Nucleus accumbens (tissue), 56 donors: Measurements from ENCODE around the gene DICER1.

ENCODE experiments used
- DNase-seq, 56 donors: peaks; one replicate each; lab custom pipeline; 2025; lab: John Stamatoyannopoulos, UW

The DICER1 gene

DNA sequence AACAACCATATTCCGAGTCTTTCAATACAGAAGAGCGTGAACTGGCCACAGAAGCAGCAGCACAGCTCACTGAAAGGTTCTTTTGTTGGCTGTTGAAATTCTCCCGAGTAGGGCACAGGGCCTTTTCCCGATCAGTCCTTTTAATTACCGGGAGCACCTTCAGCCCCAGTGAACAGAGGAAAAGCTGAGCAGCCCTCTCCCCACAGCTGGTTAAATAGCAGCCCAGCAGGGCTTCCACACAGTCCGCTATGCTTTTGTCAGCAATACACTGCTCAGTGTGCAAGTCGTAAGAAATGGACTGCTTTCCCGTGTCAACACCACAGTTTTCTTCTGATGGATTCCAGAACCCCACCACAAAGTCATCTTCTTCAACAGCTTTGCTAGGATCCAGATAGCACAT lies 61.3 kb downstream of the DICER1 start:
- peak in 5 of 56 donors; percentile 11 to 41 (median 30) for DNase-seq

GRCh38 chr14:95092723-95093122 lies 64.6 kb downstream of the DICER1 start:
- DNase-seq = no peak

GRCh38 chr14:95091581-95091980 lies 65.7 kb downstream of the DICER1 start:
- DNase-seq = no peak

DNA sequence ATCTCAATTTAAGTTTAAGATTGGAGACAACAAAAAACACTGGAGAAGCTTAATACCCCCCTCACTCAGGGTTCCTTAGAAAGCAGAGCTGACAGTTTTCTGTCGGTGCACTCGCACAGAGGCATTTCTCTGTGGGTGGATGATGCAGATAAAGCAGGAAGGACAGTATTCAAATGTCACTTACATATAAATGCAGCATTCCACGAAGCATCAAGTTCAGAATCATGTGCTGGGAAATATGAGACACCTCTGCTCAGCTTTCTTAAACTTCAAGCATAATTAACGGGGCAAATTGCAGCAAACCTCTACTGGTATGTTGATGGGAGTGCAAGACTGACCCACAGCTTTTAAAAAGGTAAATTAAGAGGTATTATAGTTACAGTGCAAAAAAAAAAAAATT lies 68.7 kb downstream of the DICER1 start:
- no peak for DNase-seq

- no peak for DNase-seq
Observed at GRCh38 chr14:95087619-95088018, 69.7 kb downstream of the DICER1 start.

DNA sequence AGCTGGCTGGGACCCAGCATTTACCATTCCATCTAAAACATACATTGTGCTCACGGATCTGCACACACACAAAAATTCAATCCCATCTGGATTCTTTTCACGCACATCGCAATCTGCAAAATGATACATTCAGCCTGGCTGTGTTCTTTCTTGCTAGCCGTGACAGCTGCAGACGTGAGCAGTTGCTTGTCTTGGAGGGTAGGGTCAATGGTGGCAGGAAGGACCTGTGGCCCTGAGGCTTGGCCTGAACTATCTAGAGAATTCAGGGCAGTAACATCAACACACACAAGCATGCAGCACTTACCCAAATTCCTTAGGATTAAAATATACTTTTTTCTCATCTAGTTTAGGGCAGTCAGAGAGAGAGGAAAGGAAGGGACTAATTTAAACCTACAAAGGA lies 72.0 kb downstream of the DICER1 start:
- DNase-seq = no peak

DNA sequence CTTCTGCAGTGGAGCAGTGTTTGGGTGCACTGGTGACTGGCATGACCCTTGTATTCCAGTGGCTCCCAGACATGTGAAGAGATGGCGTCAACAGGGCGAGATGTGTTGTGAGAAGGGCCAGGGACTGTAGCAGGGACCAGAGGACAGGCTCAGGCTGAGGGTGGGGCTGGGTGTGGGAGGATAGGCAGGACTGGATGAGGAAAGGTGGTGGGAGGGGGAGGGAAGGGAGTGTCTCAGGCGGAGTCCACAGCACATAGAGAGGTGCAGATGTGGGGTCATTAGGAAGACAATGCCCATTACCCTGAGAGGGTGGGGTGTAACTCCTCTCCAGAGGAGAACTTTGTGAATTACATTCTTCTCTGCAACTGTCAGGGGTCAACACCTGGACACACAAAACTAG lies 78.5 kb downstream of the DICER1 start:
- no peak for DNase-seq

- no peak for DNase-seq
Observed at GRCh38 chr14:95077345-95077744, 80.0 kb downstream of the DICER1 start.

DNA sequence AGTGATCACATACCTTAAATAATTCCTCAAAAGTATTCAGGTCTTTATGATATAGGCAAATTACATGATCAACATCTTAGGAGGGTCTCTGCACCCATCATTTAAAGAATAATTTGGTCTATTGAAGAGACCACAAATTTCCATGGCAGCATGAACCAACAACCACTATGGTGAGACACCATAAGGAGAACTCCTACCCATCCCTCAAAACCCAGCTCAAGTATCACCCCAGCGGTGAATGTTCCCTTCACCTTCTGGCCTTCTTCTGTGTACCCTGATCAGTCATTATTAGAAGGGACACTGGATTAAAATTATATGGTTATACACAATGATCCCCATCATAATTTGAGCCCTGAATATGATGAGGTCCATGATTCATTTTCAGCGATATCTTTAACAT lies 81.5 kb downstream of the DICER1 start:
- no peak for DNase-seq

DNA sequence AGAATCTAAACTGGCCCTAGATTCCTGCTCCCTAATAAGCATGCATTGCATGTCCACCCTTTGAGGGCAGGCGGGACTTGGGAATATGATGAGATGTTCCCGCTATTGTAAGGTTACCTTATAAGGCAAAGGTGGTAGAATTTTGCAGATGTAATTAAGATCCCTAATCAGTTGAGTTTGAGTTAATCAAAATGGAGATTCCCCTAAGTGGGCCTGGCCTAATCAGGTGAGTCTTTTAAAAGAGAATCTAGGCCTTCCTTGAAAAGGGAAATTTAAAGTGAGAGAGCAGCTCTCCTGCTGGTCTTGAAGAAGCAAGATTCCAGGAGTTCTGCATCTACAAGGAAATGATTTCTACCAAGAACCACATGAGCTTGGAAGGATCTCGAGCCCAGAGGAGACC lies 83.4 kb downstream of the DICER1 start:
- no peak for DNase-seq

- no peak for DNase-seq
Observed at GRCh38 chr14:95072310-95072905, 84.9 kb downstream of the DICER1 start.

GRCh38 chr14:95071649-95072280 lies 85.6 kb downstream of the DICER1 start:
- DNase-seq = no peak

DNA sequence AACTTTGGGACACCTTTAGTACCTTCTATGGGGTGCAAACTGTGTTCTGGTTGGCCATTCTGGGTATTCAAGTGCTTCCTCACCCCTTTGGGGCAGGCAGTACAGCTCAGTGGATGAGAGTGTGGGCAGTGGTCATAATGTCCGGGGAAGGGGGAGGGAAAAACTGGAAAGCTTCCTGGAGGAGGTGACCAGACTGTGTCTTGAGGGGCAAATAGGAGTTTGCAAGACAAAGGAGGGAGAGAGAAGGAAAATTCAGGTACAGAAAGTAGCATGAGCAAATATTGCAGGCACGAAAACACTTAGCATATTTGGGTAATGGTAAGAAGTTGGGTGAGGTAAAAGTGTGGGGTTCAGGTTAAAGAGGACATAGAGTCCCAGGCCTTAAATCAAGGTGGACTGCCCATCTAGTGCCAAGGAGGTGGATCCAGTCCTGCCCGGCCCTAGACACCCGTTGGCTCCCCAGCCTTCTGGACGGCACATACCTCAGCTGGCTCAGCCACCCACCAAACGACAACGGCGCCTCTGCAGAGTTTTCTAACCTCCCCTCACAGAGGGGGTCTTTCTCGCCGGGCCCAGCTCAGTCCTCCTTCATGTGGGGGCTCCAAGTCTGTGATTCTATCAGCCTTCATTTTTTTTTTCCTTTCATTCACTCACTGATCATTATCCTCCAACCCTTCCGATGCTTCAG lies 86.4 kb downstream of the DICER1 start:
- no peak for DNase-seq

GRCh38 chr14:95069547-95069946 lies 87.8 kb downstream of the DICER1 start:
- DNase-seq = no peak

DNA sequence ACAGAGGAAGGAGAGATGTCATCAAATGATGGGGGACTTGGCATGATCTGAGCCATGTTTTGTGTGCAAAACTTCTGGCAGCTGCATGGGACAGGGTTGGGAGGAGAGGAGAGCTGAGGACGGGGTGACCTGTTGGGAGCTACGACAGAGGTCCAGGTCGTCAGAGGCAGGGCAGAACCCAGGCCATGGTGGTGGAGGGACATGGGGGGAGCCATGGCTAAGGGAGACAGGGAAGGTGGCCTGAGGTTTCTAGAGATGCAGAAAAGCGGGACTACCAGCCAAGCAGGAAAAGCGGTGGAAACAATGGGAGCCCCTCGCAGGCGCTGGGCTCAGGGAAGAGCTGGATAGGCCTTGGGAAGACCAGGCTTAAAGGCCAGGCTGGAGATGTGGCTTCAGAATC lies 88.3 kb downstream of the DICER1 start:
- DNase-seq = no peak

DNA sequence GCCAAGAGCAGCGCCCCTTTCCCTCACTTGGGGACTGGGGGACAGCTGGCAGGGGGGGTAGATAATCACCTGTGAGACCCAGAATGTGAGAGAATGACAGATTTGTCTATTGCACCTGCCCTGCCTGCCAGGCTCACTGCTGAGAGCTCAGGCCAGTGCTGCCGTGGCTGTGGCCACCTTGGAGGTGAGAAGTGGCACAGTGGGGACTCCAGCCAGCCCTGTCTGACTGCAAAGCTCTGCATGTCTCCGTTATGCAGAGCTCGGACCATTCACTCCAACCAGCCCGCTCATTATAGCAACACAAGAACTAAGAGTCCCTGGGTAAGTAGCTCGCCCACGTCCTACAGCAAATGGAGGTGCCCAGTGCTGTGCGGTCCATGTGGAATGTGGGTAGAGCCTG lies 88.8 kb downstream of the DICER1 start:
- no peak for DNase-seq

DNA sequence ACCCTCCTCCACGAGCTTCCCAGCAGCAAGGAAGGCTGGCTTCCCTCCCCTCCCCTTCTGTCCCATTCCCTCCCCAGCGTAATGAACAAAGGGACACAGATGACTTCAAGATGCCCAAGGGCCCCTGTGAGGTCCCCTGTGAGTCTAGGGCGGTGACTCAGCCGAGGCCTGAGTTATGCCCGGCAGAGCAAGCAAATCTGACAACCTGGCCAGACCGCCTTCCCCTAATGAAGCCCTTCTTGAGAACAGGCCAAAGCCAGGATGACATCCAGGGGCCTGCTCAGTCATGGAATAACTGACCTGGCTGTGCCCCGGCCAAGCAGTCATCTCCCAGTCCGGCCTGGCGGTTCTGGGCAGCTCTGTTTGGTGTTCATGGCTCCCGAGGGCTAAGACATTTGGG lies 89.2 kb downstream of the DICER1 start:
- DNase-seq = no peak

DNA sequence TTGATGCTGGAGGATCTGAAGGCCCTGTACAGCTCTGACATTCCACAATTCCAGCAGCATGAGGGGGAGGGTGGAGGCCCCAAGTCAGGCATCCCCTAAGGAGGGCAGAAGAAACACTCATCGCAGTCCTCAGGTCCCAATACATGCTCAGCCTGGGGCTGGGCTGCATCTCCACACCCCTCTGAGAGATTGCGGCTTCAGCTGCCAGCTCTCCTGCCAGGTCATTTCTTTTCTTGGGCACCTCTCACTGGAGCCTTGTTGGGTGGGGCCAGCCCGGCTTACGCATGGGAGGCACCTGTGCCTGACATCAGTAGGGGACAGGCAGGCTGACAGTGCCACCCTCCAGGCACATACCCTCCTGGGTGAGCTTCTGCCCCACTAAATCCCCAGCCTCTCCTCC lies 89.8 kb downstream of the DICER1 start:
- no peak for DNase-seq

DNA sequence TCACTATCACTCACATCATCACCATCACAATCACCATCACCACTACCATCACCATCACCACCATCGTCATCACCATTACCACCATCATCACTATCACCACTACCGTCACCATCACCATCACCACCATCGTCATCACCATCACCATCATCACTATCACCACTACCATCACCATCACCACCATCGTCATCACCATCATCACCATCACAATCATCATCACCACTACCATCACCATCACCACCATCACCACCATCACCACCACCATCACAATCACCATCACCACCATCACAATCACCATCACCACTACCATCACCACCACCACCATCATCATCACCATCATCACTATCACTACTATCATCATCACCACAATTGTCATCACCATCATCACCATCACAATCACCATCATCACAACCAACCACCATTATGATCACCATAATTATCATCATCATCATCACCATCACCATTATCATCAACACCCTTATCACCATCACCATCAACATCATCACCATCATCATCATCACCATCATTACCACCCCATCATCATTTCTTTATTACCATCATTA lies 90.8 kb downstream of the DICER1 start:
- DNase-seq = no peak

GRCh38 chr14:95065411-95065810 lies 91.9 kb downstream of the DICER1 start:
- DNase-seq = no peak

- DNase-seq = no peak
Observed at GRCh38 chr14:95064734-95065133, 92.6 kb downstream of the DICER1 start.

DNA sequence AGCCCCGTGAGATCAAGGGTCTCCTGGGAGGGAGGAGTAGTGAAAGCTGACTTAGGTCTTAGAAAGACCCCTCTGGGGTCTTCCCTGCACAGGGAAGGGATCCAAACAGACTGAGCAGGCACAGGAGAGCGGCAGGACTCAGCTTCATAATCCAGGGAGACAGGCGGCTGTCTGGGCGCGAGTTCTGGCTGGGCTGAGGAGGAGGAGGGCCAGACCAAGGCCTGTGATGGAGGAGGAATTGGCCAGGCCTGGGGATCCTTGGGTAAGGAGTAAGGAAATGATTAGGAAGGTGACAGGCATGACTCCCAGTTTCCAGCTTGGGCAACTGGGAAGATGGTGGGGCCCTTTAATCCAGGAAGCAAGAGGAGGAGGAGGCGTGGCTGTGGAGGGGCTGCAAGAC lies 93.1 kb downstream of the DICER1 start:
- no peak for DNase-seq
